Measurements from ENCODE around the gene GRM7.

GRM7 gene

GRCh38 chr3:7659079-7659478 lies 798.2 kb downstream of the GRM7 start:
- Histone ChIP-seq H3K27me3 (ENCODE audit: insufficient read depth, poor library complexity, severe bottlenecking) (no peaks in the 10 kb centered on the region), H3K4me3 (ENCODE audit: severe bottlenecking) (no peak overlapping the region), H3K9me3 (ENCODE audit: severe bottlenecking) (no peaks in the 10 kb centered on the region), H3K4me1 (ENCODE audit: insufficient read depth, poor library complexity, severe bottlenecking) (no peaks in the 10 kb centered on the region), H3K36me3 (ENCODE audit: low read depth) (no peaks in the 10 kb centered on the region), H3K27ac (ENCODE audit: poor library complexity, severe bottlenecking) (no peak overlapping the region)
- no peak for TF ChIP-seq CTCF (IDR thresholded peaks at IDR 0.05; ENCODE audit: poor library complexity, severe bottlenecking)
- DNase-seq (ENCODE audit: low spot score): no peak
- no peak for ATAC-seq (ENCODE audit: low read depth)

GRCh38 chr3:7663771-7664170 lies 802.9 kb downstream of the GRM7 start:
- no peak overlapping the region for H3K4me3 ChIP-seq (ENCODE audit: severe bottlenecking)
- H3K27me3 ChIP-seq (ENCODE audit: insufficient read depth, poor library complexity, severe bottlenecking): no peaks in the 10 kb centered on the region
- no peak for ATAC-seq (ENCODE audit: low read depth)
- no peak for DNase-seq (ENCODE audit: low spot score)
- TF ChIP-seq CTCF (IDR thresholded peaks at IDR 0.05; ENCODE audit: poor library complexity, severe bottlenecking): no peak
- H3K4me1 ChIP-seq (ENCODE audit: insufficient read depth, poor library complexity, severe bottlenecking): no peaks in the 10 kb centered on the region
- no peaks in the 10 kb centered on the region for H3K9me3 ChIP-seq (ENCODE audit: severe bottlenecking)
- no peaks in the 10 kb centered on the region for H3K36me3 ChIP-seq (ENCODE audit: low read depth)
- no peak overlapping the region for H3K27ac ChIP-seq (ENCODE audit: poor library complexity, severe bottlenecking)

- no peaks in the 10 kb centered on the region for H3K9me3 ChIP-seq (ENCODE audit: severe bottlenecking)
- no peaks in the 10 kb centered on the region for H3K27me3 ChIP-seq (ENCODE audit: insufficient read depth, poor library complexity, severe bottlenecking)
- DNase-seq (ENCODE audit: low spot score): no peak
- no peak for TF ChIP-seq CTCF (IDR thresholded peaks at IDR 0.05; ENCODE audit: poor library complexity, severe bottlenecking)
- H3K4me1 ChIP-seq (ENCODE audit: insufficient read depth, poor library complexity, severe bottlenecking): no peaks in the 10 kb centered on the region
- no peak overlapping the region for H3K4me3 ChIP-seq (ENCODE audit: severe bottlenecking)
- no peak overlapping the region for H3K27ac ChIP-seq (ENCODE audit: poor library complexity, severe bottlenecking)
- ATAC-seq (ENCODE audit: low read depth): no peak
- no peaks in the 10 kb centered on the region for H3K36me3 ChIP-seq (ENCODE audit: low read depth)
Measured at GRCh38 chr3:7667774-7668173, 806.9 kb downstream of the GRM7 start.

- no peak overlapping the region for H3K27ac ChIP-seq (ENCODE audit: poor library complexity, severe bottlenecking)
- H3K4me1 ChIP-seq (ENCODE audit: insufficient read depth, poor library complexity, severe bottlenecking): no peaks in the 10 kb centered on the region
- TF ChIP-seq CTCF (IDR thresholded peaks at IDR 0.05; ENCODE audit: poor library complexity, severe bottlenecking): no peak
- H3K36me3 ChIP-seq (ENCODE audit: low read depth): no peaks in the 10 kb centered on the region
- no peaks in the 10 kb centered on the region for H3K9me3 ChIP-seq (ENCODE audit: severe bottlenecking)
- no peak for ATAC-seq (ENCODE audit: low read depth)
- no peak overlapping the region for H3K4me3 ChIP-seq (ENCODE audit: severe bottlenecking)
- DNase-seq (ENCODE audit: low spot score): no peak
- H3K27me3 ChIP-seq (ENCODE audit: insufficient read depth, poor library complexity, severe bottlenecking): no peaks in the 10 kb centered on the region
Measured at GRCh38 chr3:7669641-7670040, 808.7 kb downstream of the GRM7 start.

- Histone ChIP-seq H3K36me3 (ENCODE audit: low read depth) (no peaks in the 10 kb centered on the region), H3K9me3 (ENCODE audit: severe bottlenecking) (peaks cover 2% of the 10 kb centered on the region), H3K4me3 (ENCODE audit: severe bottlenecking) (no peak overlapping the region), H3K27ac (ENCODE audit: poor library complexity, severe bottlenecking) (no peak overlapping the region), H3K4me1 (ENCODE audit: insufficient read depth, poor library complexity, severe bottlenecking) (no peaks in the 10 kb centered on the region), H3K27me3 (ENCODE audit: insufficient read depth, poor library complexity, severe bottlenecking) (no peaks in the 10 kb centered on the region)
- DNase-seq (ENCODE audit: low spot score): no peak
- TF ChIP-seq CTCF (IDR thresholded peaks at IDR 0.05; ENCODE audit: poor library complexity, severe bottlenecking): no peak
- ATAC-seq (ENCODE audit: low read depth): no peak
Measured at GRCh38 chr3:7678521-7678920, 817.6 kb downstream of the GRM7 start.

Data from RWPE2 (cell line).